AG09309 (cell line): ENCODE data around the gene IQCE.

ENCODE experiments used
- DNase-seq: peaks from one replicate; pipeline ENCODE4 v3.0.0-alpha.2; 2010; ENCODE audit warnings: low read depth
- H3K4me3 ChIP-seq: 2 replicates; pipeline ENCODE4 v1.5.1; 2011; ENCODE audit warnings: mild to moderate bottlenecking, low read depth, low read length, moderate library complexity; ENCODE audit not compliant: control insufficient read depth
- TF ChIP-seq, protein P1 (sequence below): IDR thresholded peaks from 2 replicates; pipeline ENCODE4 v1.5.1; 2011; ENCODE audit warnings: mild to moderate bottlenecking, low read depth, low read length, inconsistent platforms; ENCODE audit not compliant: insufficient read depth, control insufficient read depth; ENCODE audit errors: missing control alignments

The IQCE gene

DNA sequence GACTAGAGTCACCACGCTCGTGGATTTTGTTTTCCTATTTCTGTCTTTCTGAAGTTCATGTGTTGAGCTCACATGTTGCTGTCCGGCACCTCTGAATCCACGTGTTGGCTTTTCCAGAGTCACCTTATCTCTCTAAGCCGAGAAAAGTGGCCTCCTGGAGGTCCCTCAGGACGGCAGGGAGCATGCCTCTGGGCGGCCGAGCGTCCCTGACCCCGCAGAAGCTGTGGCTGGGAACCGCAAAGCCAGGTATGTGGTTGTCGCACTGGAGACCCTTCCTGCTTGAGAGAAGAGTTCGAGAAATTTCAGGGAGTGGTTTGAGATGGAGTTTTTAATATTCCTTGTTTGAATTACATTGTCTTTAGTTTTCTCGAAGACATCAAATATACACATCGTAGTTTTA lies 12.6 kb downstream of the IQCE start:
- no peak for DNase-seq
- H3K4me3 ChIP-seq, result no peak overlapping the region
- TF ChIP-seq, protein P1, sequence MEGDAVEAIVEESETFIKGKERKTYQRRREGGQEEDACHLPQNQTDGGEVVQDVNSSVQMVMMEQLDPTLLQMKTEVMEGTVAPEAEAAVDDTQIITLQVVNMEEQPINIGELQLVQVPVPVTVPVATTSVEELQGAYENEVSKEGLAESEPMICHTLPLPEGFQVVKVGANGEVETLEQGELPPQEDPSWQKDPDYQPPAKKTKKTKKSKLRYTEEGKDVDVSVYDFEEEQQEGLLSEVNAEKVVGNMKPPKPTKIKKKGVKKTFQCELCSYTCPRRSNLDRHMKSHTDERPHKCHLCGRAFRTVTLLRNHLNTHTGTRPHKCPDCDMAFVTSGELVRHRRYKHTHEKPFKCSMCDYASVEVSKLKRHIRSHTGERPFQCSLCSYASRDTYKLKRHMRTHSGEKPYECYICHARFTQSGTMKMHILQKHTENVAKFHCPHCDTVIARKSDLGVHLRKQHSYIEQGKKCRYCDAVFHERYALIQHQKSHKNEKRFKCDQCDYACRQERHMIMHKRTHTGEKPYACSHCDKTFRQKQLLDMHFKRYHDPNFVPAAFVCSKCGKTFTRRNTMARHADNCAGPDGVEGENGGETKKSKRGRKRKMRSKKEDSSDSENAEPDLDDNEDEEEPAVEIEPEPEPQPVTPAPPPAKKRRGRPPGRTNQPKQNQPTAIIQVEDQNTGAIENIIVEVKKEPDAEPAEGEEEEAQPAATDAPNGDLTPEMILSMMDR, result no peak

DNA sequence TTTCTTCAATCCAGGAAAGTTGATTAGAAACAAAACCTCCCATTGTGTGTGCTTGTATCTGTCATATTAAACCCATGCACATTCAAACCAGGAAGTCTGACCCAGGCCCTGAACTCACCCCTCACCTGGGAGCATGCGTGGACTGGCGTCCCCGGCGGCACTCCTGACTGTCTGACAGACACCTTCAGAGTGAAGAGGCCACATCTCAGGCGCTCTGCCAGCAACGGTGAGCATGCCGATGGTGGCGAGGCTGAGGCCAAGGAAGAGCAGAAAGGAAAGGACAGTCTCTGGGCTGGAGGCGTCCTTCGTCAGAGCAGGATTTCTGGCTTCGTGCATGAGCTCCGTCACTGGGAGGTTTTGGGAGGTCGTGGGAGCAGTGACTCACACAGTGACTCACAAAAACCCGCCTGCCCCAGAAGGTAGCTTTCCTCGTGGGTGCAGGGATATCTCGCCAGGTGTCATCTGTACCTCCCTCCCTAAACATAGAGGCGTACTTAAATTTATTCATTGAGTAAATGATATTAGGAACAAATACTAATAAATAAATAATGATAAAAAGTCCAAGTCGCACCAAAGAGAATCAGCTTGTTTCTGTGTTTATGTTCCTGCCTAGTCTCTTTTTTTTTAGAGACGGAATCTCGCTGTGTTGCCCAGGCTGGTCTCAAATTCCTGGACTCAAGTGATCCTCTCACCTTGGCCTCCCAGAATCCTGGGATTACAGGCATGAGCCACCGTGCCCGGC lies 13.5 kb downstream of the IQCE start:
- no peak for DNase-seq
- H3K4me3 ChIP-seq, result no peak overlapping the region

DNA sequence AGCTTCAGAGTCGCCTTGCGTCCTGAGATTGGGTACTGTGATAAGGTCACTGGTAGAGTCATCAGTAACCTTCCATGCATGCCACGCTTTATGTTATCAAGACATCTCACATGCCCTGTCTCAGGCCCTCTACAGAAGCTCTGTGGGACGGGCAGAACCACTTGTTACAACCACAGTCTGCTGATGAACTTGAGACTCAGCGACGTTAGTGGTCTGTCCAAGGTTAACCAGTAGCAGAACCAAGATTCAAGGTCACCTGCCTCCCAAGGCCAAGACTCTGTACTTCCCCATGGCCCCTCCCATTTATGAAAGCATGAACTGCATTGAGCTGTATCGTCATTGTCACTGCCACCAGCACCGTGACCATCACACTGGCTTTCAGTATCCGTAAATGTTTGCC lies 15.0 kb downstream of the IQCE start:
- DNase-seq, result no peak
- TF ChIP-seq, protein P1, result no peak
- H3K4me3 ChIP-seq, result no peak overlapping the region

More for the DNA sequence above, 13.5 kb downstream of the IQCE start:
- TF ChIP-seq, protein P1, result no peak

DNA sequence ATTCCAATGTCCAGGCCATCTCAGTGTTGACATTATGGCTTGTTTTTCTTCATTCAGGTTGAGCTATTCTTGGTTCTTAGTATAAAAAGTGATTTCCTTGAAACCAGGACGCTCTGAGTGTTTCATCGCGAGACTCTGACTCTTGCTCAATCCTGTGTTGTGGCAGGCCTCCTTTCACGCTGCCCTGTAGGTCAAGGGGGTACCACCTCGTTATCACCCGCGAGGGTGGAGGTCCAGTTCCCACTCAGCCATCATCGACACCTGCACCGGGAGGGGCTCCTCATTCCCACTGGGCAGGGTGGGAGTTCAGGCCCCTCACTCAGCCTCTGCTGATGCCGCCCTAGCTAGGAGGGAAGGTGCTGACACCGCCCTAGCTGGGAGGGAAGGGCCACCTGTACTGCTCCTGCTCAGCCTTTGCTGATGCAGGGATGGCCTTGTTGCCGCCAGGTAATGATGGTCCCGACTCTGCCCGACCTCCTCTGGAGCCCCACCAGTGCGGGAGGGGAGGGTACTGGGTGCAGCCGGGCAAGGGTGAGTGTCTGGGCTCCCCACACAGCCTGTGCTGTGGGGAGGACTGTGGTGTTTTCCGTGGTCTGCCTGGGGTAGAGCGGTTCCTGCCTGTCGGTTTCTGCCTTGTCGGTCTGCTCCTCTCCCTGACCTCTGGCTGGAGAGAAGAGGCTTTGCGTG lies 16.4 kb downstream of the IQCE start:
- H3K4me3 ChIP-seq, result no peak overlapping the region
- DNase-seq, result no peak
- TF ChIP-seq, protein P1, result no peak

DNA sequence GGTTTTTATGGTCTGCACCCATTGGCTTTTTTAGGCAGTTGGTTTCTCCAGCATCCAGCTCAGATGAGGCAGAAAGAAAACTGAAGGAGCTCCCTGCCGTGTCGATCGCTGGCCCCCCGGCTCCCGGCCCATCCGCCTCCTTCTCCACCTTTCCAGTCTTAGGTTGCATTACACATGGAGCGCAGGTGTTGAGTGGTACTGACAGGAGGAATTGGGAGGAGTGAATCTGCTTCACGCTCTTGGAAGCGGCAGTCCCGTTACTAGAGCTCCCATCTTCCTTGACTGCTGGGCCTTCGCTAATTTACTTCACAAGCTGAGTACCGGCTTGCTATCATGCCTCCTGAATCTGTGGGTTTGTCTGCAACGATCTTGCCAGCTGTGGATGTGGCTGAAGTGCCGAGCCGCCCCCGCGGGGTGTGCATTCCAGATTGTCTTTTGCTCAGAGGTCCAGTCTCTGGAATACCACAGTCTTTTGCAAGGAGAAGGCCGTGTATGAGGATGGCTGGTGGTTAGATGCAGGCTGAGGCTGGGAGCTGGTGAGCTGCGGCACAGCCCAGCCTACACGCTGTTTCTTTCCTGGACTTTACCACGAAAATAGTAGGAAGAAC lies 17.1 kb downstream of the IQCE start:
- no peak overlapping the region for H3K4me3 ChIP-seq
- TF ChIP-seq, protein P1, result no peak
- DNase-seq, result no peak

DNA sequence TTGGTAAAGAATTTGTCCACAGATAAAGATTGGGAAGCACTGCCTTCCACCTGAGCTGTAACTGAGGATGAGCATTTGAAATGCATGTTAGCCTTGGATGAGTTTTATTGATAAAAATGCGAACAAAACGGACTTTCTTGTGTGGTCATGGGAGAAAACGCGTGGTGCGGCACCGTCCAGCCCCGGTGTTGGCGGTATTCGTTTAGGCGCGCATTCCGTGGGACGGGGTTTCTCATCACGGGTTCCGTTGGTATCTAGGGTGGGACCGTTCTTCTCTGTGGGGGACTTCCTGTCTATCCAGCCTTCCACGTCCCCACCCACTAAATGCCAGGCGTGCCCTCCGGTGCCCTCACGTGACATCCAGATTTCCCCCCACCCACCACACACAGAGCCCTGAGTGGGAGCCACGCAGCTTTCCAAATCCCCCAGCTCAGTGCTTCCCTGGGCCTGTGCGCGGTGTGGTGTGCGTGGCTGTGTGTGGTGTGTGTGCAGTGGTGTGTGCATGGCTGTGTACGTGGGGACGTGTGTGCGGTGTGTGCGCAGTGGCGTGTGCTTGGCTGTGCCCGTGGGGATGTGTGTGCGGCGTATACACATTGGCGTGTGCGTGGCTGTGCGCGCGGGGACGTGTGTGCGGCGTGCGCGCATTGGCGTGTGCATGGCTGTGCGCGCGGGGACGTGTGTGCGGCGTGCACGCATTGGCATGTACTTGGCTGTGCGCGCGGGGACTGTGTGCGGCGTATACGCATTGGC lies 18.1 kb downstream of the IQCE start:
- TF ChIP-seq, protein P1, result no peak
- no peak overlapping the region for H3K4me3 ChIP-seq

More for the DNA sequence above, 18.1 kb downstream of the IQCE start:
- no peak for DNase-seq
